ENCODE results near the gene ANKLE1.

GRCh38 chr19:17320435-17320834, 38.7 kb downstream of the ANKLE1 start:
- TF ChIP-seq RARB (CRISPR knock-in tag; IDR thresholded peaks at IDR 0.05) (no peak), JUNB (IDR thresholded peaks at IDR 0.05) (no peak), RFX5 (IDR thresholded peaks at IDR 0.05) (no peak), POLR2A (IDR thresholded peaks at IDR 0.05; ENCODE audit: low read length) (no peak), CTCF (IDR thresholded peaks at IDR 0.05) (no peak), GATA3 (IDR thresholded peaks at IDR 0.05; ENCODE audit: borderline replicate concordance) (no peak), KDM1A (IDR thresholded peaks at IDR 0.05; ENCODE audit: low read depth) (no peak), EP300 (IDR thresholded peaks at IDR 0.05) (no peak), RAD21 (conservative IDR thresholded peaks at IDR 0.05 in 1 of 2, IDR thresholded peaks at IDR 0.05 in 1 of 2) (no peak), HDAC2 (IDR thresholded peaks at IDR 0.05) (no peak), RCOR1 (IDR thresholded peaks at IDR 0.05; ENCODE audit: low read depth, low read length) (no peak), CHD4 (IDR thresholded peaks at IDR 0.05; ENCODE audit: borderline replicate concordance) (no peak), PHF8 (IDR thresholded peaks at IDR 0.05; ENCODE audit: borderline replicate concordance, low read depth) (no peak)

Data from A549 (cell line).